ENCODE data around the gene GPATCH8.

The GPATCH8 gene

GRCh38 chr17:44503147-44504029 lies at the start of gene GPATCH8:
Gene GPATCH8, minus strand, starts transcription at chr17:44503406. Its CDS starts 36 bp downstream, at chr17:44503370.
- ATAC-seq: peak; percentile 95
- TF ChIP-seq ESRRG (CRISPR knock-in tag; IDR thresholded peaks at IDR 0.05) (no peak), PPARA (CRISPR knock-in tag; IDR thresholded peaks at IDR 0.05; ENCODE audit: borderline replicate concordance) (no peak), SNAI2 (CRISPR knock-in tag; IDR thresholded peaks at IDR 0.05) (0 out of 2 replicates have a peak, but pooled peaks have one; percentile 49), ZFP3 (CRISPR knock-in tag; IDR thresholded peaks at IDR 0.05) (peak; percentile 59; the same call in 1 of the 2 replicates), PATZ1 (CRISPR knock-in tag; IDR thresholded peaks at IDR 0.05; ENCODE audit: borderline replicate concordance) (no peak), RARB (CRISPR knock-in tag; IDR thresholded peaks at IDR 0.05) (no peak)
- TF ChIP-seq, protein P1, sequence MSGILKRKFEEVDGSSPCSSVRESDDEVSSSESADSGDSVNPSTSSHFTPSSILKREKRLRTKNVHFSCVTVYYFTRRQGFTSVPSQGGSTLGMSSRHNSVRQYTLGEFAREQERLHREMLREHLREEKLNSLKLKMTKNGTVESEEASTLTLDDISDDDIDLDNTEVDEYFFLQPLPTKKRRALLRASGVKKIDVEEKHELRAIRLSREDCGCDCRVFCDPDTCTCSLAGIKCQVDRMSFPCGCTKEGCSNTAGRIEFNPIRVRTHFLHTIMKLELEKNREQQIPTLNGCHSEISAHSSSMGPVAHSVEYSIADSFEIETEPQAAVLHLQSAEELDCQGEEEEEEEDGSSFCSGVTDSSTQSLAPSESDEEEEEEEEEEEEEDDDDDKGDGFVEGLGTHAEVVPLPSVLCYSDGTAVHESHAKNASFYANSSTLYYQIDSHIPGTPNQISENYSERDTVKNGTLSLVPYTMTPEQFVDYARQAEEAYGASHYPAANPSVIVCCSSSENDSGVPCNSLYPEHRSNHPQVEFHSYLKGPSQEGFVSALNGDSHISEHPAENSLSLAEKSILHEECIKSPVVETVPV (CRISPR knock-in tag; IDR thresholded peaks at IDR 0.05): no peak

DNA sequence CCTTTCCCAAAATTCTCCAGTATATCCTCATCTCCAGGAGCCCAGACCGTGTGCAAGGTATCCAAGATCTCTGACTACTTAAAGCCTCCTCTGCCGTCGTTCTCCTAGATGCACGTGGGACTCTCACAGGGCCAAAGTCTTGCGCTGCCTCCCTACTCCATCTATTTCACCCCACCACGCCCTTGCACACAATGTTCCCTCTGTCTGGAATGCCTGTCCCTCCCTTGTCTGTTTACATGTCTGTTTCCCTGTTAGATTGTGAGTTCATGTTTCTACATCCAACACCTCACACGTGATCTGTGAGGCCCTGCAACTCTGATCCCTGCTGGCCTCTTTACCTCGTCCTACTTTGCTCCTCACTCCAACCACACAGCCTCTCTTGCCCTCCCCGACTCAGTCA lies 49.2 kb upstream of the GPATCH8 start:
- ATAC-seq: no peak
- TF ChIP-seq, protein P2, sequence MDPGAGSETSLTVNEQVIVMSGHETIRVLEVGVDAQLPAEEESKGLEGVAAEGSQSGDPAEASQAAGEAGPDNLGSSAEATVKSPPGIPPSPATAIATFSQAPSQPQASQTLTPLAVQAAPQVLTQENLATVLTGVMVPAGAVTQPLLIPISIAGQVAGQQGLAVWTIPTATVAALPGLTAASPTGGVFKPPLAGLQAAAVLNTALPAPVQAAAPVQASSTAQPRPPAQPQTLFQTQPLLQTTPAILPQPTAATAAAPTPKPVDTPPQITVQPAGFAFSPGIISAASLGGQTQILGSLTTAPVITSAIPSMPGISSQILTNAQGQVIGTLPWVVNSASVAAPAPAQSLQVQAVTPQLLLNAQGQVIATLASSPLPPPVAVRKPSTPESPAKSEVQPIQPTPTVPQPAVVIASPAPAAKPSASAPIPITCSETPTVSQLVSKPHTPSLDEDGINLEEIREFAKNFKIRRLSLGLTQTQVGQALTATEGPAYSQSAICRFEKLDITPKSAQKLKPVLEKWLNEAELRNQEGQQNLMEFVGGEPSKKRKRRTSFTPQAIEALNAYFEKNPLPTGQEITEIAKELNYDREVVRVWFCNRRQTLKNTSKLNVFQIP (CRISPR knock-in tag; IDR thresholded peaks at IDR 0.05; ENCODE audit: borderline replicate concordance, low read depth): no peak
- TF ChIP-seq ZNF565 (CRISPR knock-in tag; conservative IDR thresholded peaks at IDR 0.05; ENCODE audit: low read depth) (no peak), OSR1 (CRISPR knock-in tag; IDR thresholded peaks at IDR 0.05) (no peak), ESRRG (CRISPR knock-in tag; IDR thresholded peaks at IDR 0.05) (no peak), TOX (CRISPR knock-in tag; IDR thresholded peaks at IDR 0.05; ENCODE audit: borderline replicate concordance) (no peak), RARB (CRISPR knock-in tag; IDR thresholded peaks at IDR 0.05) (no peak), CSDC2 (CRISPR knock-in tag; IDR thresholded peaks at IDR 0.05) (no peak)

DNA sequence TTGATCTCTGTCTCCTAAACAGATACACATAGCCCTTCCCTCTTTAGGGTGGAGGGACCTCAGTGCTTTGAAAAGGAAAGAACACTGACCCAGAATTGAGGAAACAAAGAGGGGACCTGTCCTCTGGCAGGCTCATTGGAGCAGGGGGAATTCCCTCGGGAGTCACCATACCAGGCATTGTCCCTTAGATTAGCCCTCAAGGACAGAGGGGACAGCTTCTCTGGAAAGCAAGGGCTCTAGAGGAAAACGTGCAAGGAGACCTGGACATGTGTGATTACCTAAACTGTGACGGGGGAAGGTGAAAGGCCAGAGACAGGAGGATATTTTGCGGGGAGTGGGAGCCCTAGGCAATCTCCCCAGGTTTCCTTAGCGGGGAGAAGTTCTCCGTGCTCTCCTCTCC lies 46.5 kb upstream of the GPATCH8 start:
- no peak for ATAC-seq
- TF ChIP-seq TCF4 (CRISPR knock-in tag; IDR thresholded peaks at IDR 0.05; ENCODE audit: borderline replicate concordance) (no peak), ESRRG (CRISPR knock-in tag; IDR thresholded peaks at IDR 0.05) (no peak), ZNF565 (CRISPR knock-in tag; conservative IDR thresholded peaks at IDR 0.05; ENCODE audit: low read depth) (no peak), ZC3H10 (CRISPR knock-in tag; IDR thresholded peaks at IDR 0.05) (no peak), ZFP3 (CRISPR knock-in tag; IDR thresholded peaks at IDR 0.05) (no peak), BACH2 (CRISPR knock-in tag; IDR thresholded peaks at IDR 0.05; ENCODE audit: borderline replicate concordance) (no peak), RARB (CRISPR knock-in tag; IDR thresholded peaks at IDR 0.05) (no peak), PPARA (CRISPR knock-in tag; IDR thresholded peaks at IDR 0.05; ENCODE audit: borderline replicate concordance) (no peak), SNAI2 (CRISPR knock-in tag; IDR thresholded peaks at IDR 0.05) (no peak), ISL1 (CRISPR knock-in tag; IDR thresholded peaks at IDR 0.05) (no peak), GLIS3 (CRISPR knock-in tag; IDR thresholded peaks at IDR 0.05) (no peak), ARNTL (CRISPR knock-in tag; IDR thresholded peaks at IDR 0.05; ENCODE audit: borderline replicate concordance, low read depth) (no peak), TSHZ2 (CRISPR knock-in tag; IDR thresholded peaks at IDR 0.05) (no peak), OSR1 (CRISPR knock-in tag; IDR thresholded peaks at IDR 0.05) (no peak), PATZ1 (CRISPR knock-in tag; IDR thresholded peaks at IDR 0.05; ENCODE audit: borderline replicate concordance) (no peak), ZFP30 (CRISPR knock-in tag; IDR thresholded peaks at IDR 0.05) (no peak)
- TF ChIP-seq, protein P3, sequence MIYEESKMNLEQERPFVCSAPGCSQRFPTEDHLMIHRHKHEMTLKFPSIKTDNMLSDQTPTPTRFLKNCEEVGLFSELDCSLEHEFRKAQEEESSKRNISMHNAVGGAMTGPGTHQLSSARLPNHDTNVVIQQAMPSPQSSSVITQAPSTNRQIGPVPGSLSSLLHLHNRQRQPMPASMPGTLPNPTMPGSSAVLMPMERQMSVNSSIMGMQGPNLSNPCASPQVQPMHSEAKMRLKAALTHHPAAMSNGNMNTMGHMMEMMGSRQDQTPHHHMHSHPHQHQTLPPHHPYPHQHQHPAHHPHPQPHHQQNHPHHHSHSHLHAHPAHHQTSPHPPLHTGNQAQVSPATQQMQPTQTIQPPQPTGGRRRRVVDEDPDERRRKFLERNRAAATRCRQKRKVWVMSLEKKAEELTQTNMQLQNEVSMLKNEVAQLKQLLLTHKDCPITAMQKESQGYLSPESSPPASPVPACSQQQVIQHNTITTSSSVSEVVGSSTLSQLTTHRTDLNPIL (CRISPR knock-in tag; IDR thresholded peaks at IDR 0.05; ENCODE audit: low read depth): no peak
- TF ChIP-seq, protein P1 (CRISPR knock-in tag; IDR thresholded peaks at IDR 0.05): no peak

Measured in SK-N-SH treated with all-trans-retinoic acid at 6 μM for 48 hours (cell line).